K562 (cell line): Measurements from ENCODE around the gene COL20A1.
A peak's percentile ranks its signal among the peaks of the same experiment; 100 is the strongest.

Experiments
- BACH1 ChIP-seq: fragments of 200-800 bp; sonication (Bioruptor generic); IDR thresholded peaks from 2 replicates; pipeline ENCODE4 v1.6.1; 2016; ENCODE audit warnings: missing genetic modification characterization, missing compliant biosample characterization
- BCLAF1 ChIP-seq, 2 experiments: fragments of 450-650 bp in 1 of 2; IDR thresholded peaks; 2 replicates each; pipeline ENCODE4 v1.6.1; 2011 to 2017; ENCODE audit warnings: low read depth in 2 of 2, antibody characterized with exemption in 1 of 2, borderline replicate concordance in 1 of 2, low read length in 1 of 2, mild to moderate bottlenecking in 1 of 2, mixed read lengths in 1 of 2; ENCODE audit not compliant: control insufficient read depth in 1 of 2
- CTBP1 ChIP-seq: fragments of 450-650 bp; IDR thresholded peaks from 2 replicates; pipeline ENCODE4 v1.6.1; 2016; ENCODE audit warnings: borderline replicate concordance
- CTCF ChIP-seq, 3 experiments: IDR thresholded peaks in 2 of 3; conservative IDR thresholded peaks in 1 of 3; 2 replicates each; pipeline ENCODE4 v1.5.1; 2011 to 2012; ENCODE audit warnings: low read length in 3 of 3, mild to moderate bottlenecking in 3 of 3, control low read depth in 2 of 3, improper control_type of control experiment in 1 of 3, inconsistent platforms in 1 of 3, low read depth in 1 of 3, mixed read lengths in 1 of 3, moderate library complexity in 1 of 3; ENCODE audit not compliant: insufficient read depth in 2 of 3
- EP300 ChIP-seq: IDR thresholded peaks from 2 replicates; pipeline ENCODE4 v1.6.1; 2012; ENCODE audit warnings: low read length, improper control_type of control experiment
- FOSL1 ChIP-seq: fragments of 200-800 bp; sonication (Bioruptor generic); conservative IDR thresholded peaks from 2 replicates; pipeline ENCODE4 v1.6.1; 2016; ENCODE audit warnings: missing genetic modification characterization, missing compliant biosample characterization
- HCFC1 ChIP-seq: IDR thresholded peaks from 2 replicates; pipeline ENCODE4 v1.6.1; 2012; ENCODE audit warnings: low read depth, low read length, improper control_type of control experiment
- MECOM ChIP-seq: fragments of 250-450 bp; sonication (Bioruptor Pico); IDR thresholded peaks from 2 replicates; pipeline ENCODE4 v1.8.0; 2022; ENCODE audit warnings: inconsistent platforms
- NFYB ChIP-seq: IDR thresholded peaks from 2 replicates; pipeline ENCODE4 v1.6.1; 2011; ENCODE audit warnings: mild to moderate bottlenecking, moderate library complexity; ENCODE audit not compliant: insufficient read length; ENCODE audit errors: extremely low read depth
- POLR2A ChIP-seq: fragments of 450-650 bp; conservative IDR thresholded peaks from 2 replicates; pipeline ENCODE4 v1.6.1; 2016
- SPI1 ChIP-seq: IDR thresholded peaks from 2 replicates; pipeline ENCODE4 v1.6.1; 2011; ENCODE audit warnings: low read depth, low read length, control low read depth, borderline replicate concordance
- ZKSCAN8 ChIP-seq: fragments of 200-800 bp; sonication (Bioruptor generic); IDR thresholded peaks from 2 replicates; pipeline ENCODE4 v1.6.1; 2016; ENCODE audit warnings: missing genetic modification characterization, missing compliant biosample characterization

GRCh38 chr20:63272105-63273058 is 20.6 kb upstream of the COL20A1 start, which contains the start of gene ARFGAP1:
- TF ChIP-seq SPI1 (no peak), HCFC1 (peak; percentile 70), EP300 (no peak), FOSL1 (tag) (no peak), MECOM (CRISPR knock-in tag) (no peak), CTCF (IDR thresholded peaks at IDR 0.05 in 2 of 3, conservative IDR thresholded peaks at IDR 0.05 in 1 of 3; ENCODE audit: insufficient read depth in 2 of 3, low read depth in 1 of 3, low read length in 3 of 3) (no peak), POLR2A (peak; percentile 55; the same call in 1 of the 2 replicates), BCLAF1 (IDR thresholded peaks at IDR 0.05; ENCODE audit: borderline replicate concordance in 1 of 2, control insufficient read depth in 1 of 2, low read depth in 2 of 2, low read length in 1 of 2) (no peak), BACH1 (tag) (no peak), NFYB (no peak), CTBP1 (peak; percentile 43; the same call in 1 of the 2 replicates), ZKSCAN8 (CRISPR knock-in tag) (no peak)
